Upper lobe of left lung (tissue), 4 donors: ENCODE data around the gene RABGEF1.

ENCODE experiments used
- POLR2A ChIP-seq, 4 donors: fragments of 450-650 bp; IDR thresholded peaks; one replicate each; pipeline ENCODE4 v1.5.1; 2016 to 2017; ENCODE audit warnings: antibody characterized with exemption in 4 of 4, mild to moderate bottlenecking in 2 of 4
- TF ChIP-seq, protein P1 (sequence below), 6 experiments: fragments of 450-650 bp in 4 of 6; fragments of 200-600 bp in 2 of 6; sonication (generic) in 2 of 6; IDR thresholded peaks; one replicate each; pipeline ENCODE4 v1.5.1; 2016 to 2019; ENCODE audit warnings: antibody characterized with exemption in 6 of 6

DNA sequence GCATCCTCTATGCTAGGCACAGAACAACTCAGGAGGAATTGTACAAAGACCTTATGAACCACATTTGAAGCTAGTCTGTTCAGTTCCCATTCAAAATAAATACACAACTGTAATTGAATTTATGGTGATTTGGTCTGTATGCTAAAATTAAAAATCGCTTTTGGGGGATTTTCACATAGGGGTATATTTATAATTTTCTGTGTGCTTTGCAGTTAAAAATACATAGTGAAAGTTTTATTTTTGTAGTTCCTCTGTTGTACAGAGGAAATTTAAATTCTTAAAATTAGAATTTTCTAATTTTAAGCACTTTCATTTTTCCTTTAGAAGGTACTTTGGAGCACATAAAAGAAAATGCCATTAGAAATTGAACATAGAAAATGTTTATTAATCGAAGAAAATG, 6.9 kb downstream of the RABGEF1 start:
- TF ChIP-seq, protein P1, sequence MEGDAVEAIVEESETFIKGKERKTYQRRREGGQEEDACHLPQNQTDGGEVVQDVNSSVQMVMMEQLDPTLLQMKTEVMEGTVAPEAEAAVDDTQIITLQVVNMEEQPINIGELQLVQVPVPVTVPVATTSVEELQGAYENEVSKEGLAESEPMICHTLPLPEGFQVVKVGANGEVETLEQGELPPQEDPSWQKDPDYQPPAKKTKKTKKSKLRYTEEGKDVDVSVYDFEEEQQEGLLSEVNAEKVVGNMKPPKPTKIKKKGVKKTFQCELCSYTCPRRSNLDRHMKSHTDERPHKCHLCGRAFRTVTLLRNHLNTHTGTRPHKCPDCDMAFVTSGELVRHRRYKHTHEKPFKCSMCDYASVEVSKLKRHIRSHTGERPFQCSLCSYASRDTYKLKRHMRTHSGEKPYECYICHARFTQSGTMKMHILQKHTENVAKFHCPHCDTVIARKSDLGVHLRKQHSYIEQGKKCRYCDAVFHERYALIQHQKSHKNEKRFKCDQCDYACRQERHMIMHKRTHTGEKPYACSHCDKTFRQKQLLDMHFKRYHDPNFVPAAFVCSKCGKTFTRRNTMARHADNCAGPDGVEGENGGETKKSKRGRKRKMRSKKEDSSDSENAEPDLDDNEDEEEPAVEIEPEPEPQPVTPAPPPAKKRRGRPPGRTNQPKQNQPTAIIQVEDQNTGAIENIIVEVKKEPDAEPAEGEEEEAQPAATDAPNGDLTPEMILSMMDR (IDR thresholded peaks at IDR 0.05) = no peak
- no peak for TF ChIP-seq POLR2A (IDR thresholded peaks at IDR 0.05)
